K562 (cell line): ENCODE measurements around the gene RNF44. TPM values are rescaled to one million over a fixed set of nuclear protein-coding genes. Genes with fewer than 3 reads are reported as not detected.

ENCODE experiments used
- CSDE1 ChIP-seq, 2 experiments: fragments of 450-650 bp; IDR thresholded peaks; 2 replicates each; pipeline ENCODE4 v1.6.1; 2016; ENCODE audit warnings: mild to moderate bottlenecking in 1 of 2
- FOXA3 ChIP-seq, 2 experiments: fragments of 450-650 bp in 1 of 2; sonication (generic) in 1 of 2; formaldehyde crosslinking; IDR thresholded peaks in 1 of 2; conservative IDR thresholded peaks in 1 of 2; 2 replicates each; pipeline versions ENCODE4 v1.4.0 to v1.8.0; 2020 to 2022; ENCODE audit warnings: mild to moderate bottlenecking in 2 of 2, missing genetic modification reagents in 1 of 2
- FOXM1 ChIP-seq, 2 experiments: fragments of 450-650 bp in 1 of 2; sonication (generic) in 1 of 2; formaldehyde crosslinking in 1 of 2; IDR thresholded peaks; 2 replicates each; pipeline versions ENCODE4 v1.6.1 to v1.9.0; 2017 to 2022; ENCODE audit warnings: low read depth in 2 of 2, mild to moderate bottlenecking in 2 of 2, missing genetic modification reagents in 1 of 2, moderate library complexity in 1 of 2
- KDM1A ChIP-seq, 2 experiments: fragments of 450-650 bp; IDR thresholded peaks; 2 replicates each; pipeline ENCODE4 v1.6.1; 2016; ENCODE audit warnings: mild to moderate bottlenecking in 2 of 2
- MBD2 ChIP-seq: sonication (generic); IDR thresholded peaks from 2 replicates; pipeline ENCODE4 v1.6.1; 2016; ENCODE audit warnings: low read depth, borderline replicate concordance
- NFXL1 ChIP-seq: fragments of 450-650 bp; formaldehyde crosslinking; IDR thresholded peaks from 2 replicates; pipeline ENCODE4 v1.4.0; 2021; ENCODE audit warnings: mild to moderate bottlenecking
- PHB2 ChIP-seq: fragments of 450-650 bp; IDR thresholded peaks from 2 replicates; pipeline ENCODE4 v1.6.1; 2017; ENCODE audit warnings: low read depth
- PTBP1 ChIP-seq: fragments of 200-400 bp; formaldehyde crosslinking; IDR thresholded peaks from 2 replicates; pipeline ENCODE4 v1.6.1; 2017; ENCODE audit warnings: low read depth, low read length
- SIN3A ChIP-seq, 2 experiments: fragments of 150-350 bp in 1 of 2; IDR thresholded peaks; 2 replicates each; pipeline ENCODE4 v1.6.1; 2011 to 2016; ENCODE audit warnings: borderline replicate concordance in 2 of 2, low read depth in 2 of 2, low read length in 2 of 2, mild to moderate bottlenecking in 2 of 2, moderate library complexity in 2 of 2; ENCODE audit not compliant: control insufficient read depth in 1 of 2
- SREBF2 ChIP-seq: sonication (generic); formaldehyde crosslinking; IDR thresholded peaks from 2 replicates; pipeline ENCODE4 v1.4.0; 2020; ENCODE audit warnings: mild to moderate bottlenecking, missing genetic modification reagents
- SRSF3 ChIP-seq: fragments of 200-400 bp; formaldehyde crosslinking; IDR thresholded peaks from 2 replicates; pipeline ENCODE4 v1.6.1; 2016; ENCODE audit warnings: mild to moderate bottlenecking, low read length, moderate library complexity; ENCODE audit not compliant: insufficient read depth
- SRSF7 ChIP-seq: fragments of 200-400 bp; formaldehyde crosslinking; optimal IDR thresholded peaks from 2 replicates; pipeline ENCODE3; 2017; ENCODE audit warnings: mild to moderate bottlenecking, low read depth, low read length
- SUPT5H ChIP-seq: fragments of 450-650 bp; IDR thresholded peaks from 2 replicates; pipeline ENCODE4 v1.6.1; 2016
- ZBTB8A ChIP-seq: fragments of 450-650 bp; IDR thresholded peaks from 2 replicates; pipeline ENCODE4 v1.6.1; 2018; ENCODE audit warnings: mild to moderate bottlenecking, moderate library complexity; ENCODE audit not compliant: partially characterized antibody
- ZNF75A ChIP-seq: fragments of 450-650 bp; formaldehyde crosslinking; IDR thresholded peaks from 2 replicates; pipeline ENCODE4 v1.4.0; 2020; ENCODE audit warnings: mild to moderate bottlenecking
- polyA plus RNA-seq, 8 experiments: library from polyadenylated mRNA; depleted of rRNA in 4 of 8; stranded (reverse) in 5 of 8; unstranded in 3 of 8; fragments of >200 nt; fragmentation: Nextera tagmentation in 2 of 8; fragmentation: Illumina TruSeq in 1 of 8; extraction: Ambion mirVana in 2 of 8; extraction: Trizol in 1 of 8; gene quantifications; 2 replicates each; pipeline versions ENCODE4 v1.2.1 to v1.2.3, GENCODE V29; 2011 to 2014; ENCODE audit warnings: inconsistent platforms in 1 of 8, missing spikeins in 1 of 8
- total RNA-seq, 7 experiments: library from RNA; depleted of rRNA in 6 of 7; stranded (reverse); fragments of >200 nt in 6 of 7; fragmentation: Illumina TruSeq in 2 of 7; extraction: Trizol in 2 of 7; gene quantifications; 2 replicates each; pipeline versions ENCODE4 v1.2.1 to v1.2.3, GENCODE V29; 2011 to 2021; ENCODE audit warnings: low replicate concordance in 1 of 7
- TF ChIP-seq, protein P1 (sequence below): IDR thresholded peaks from 2 replicates; pipeline ENCODE4 v1.6.1; 2016; ENCODE audit warnings: missing genetic modification characterization, missing compliant biosample characterization
- TF ChIP-seq, protein P2 (sequence below), 2 experiments: IDR thresholded peaks in 1 of 2; conservative IDR thresholded peaks in 1 of 2; 2 replicates each; pipeline ENCODE4 v1.6.1; 2016; ENCODE audit warnings: low read depth in 2 of 2, mild to moderate bottlenecking in 1 of 2, missing compliant biosample characterization in 1 of 2, missing genetic modification characterization in 1 of 2, moderate library complexity in 1 of 2
- TF ChIP-seq, protein P3 (sequence below): fragments of 450-650 bp; formaldehyde crosslinking; IDR thresholded peaks from 2 replicates; pipeline ENCODE4 v1.4.0; 2020; ENCODE audit warnings: mild to moderate bottlenecking
- TF ChIP-seq, protein P4 (sequence below): fragments of 250-450 bp; sonication (Bioruptor Pico); IDR thresholded peaks from 2 replicates; pipeline ENCODE4 v1.4.0; 2020; ENCODE audit warnings: mild to moderate bottlenecking

The RNF44 gene
- total and polyA plus RNA-seq, 9 of the 15 experiments (the other 6 are each of a cell fraction or from before 2014, with no cell fraction given) = 1.6 to 82.6 (median 7.4) TPM

DNA sequence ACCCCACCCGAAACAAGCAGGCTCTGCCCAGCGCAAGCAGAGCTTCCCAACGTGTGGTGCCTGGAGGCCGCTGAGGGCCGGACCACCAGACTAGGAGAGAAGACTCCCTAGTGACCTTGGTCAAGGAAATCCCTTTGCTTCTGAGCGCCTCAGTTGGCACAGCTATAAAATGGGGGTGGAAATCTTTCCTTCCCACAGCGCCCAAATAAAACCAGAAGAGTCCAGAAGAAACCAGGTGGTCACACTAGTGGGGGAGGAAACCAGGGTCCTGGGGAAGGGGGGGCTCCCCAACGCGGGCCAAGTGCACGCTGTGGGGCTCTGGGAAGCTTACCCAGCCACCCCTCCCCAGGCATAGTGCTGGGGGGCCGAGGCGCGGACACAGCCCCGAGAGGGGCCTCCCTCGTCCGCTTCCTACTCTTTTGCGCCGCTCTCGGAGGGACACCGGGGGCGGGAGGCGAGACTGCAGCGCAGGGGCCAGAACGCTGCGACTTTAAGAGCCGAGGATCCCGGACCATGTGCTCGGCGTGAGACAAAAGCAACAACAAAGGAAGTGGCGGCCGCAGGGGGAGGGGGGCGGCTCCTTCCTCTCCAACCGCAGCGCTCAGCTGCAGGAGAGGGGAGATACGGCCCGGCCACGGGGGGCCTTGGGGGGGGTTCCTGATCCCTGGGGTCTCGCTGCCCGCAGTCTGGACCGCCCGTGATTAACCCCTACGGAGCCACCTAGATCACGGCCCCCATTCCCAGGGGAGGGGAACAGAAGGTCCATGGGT lies 885 bp downstream of the RNF44 start (continued):
- TF ChIP-seq FOXM1 (IDR thresholded peaks at IDR 0.05; ENCODE audit: low read depth) (no peak), FOXM1 (CRISPR knock-in tag; IDR thresholded peaks at IDR 0.05; ENCODE audit: low read depth) (no peak), MBD2 (no peak), ZNF75A (no peak), KDM1A (IDR thresholded peaks at IDR 0.05) (no peak), ZBTB8A (no peak), SREBF2 (CRISPR knock-in tag) (no peak), SRSF7 (no peak), SRSF3 (no peak), SIN3A (IDR thresholded peaks at IDR 0.05; ENCODE audit: borderline replicate concordance in 2 of 2, control insufficient read depth in 1 of 2, low read depth in 2 of 2, low read length in 2 of 2) (peak; percentile 73 to 80; a peak in 2 of 4 replicates), CSDE1 (IDR thresholded peaks at IDR 0.05) (no peak), PTBP1 (no peak), NFXL1 (no peak), PHB2 (no peak), SUPT5H (peak; percentile 36), FOXA3 (CRISPR knock-in tag; conservative IDR thresholded peaks at IDR 0.05 in 1 of 2, IDR thresholded peaks at IDR 0.05 in 1 of 2) (peak in 1 of 2 experiments; percentile 8; a peak in 1 of 4 replicates)
- TF ChIP-seq, protein P1, sequence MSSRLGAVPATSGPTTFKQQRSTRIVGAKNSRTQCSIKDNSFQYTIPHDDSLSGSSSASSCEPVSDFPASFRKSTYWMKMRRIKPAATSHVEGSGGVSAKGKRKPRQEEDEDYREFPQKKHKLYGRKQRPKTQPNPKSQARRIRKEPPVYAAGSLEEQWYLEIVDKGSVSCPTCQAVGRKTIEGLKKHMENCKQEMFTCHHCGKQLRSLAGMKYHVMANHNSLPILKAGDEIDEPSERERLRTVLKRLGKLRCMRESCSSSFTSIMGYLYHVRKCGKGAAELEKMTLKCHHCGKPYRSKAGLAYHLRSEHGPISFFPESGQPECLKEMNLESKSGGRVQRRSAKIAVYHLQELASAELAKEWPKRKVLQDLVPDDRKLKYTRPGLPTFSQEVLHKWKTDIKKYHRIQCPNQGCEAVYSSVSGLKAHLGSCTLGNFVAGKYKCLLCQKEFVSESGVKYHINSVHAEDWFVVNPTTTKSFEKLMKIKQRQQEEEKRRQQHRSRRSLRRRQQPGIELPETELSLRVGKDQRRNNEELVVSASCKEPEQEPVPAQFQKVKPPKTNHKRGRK (tag) = no peak
- TF ChIP-seq, protein P2, sequence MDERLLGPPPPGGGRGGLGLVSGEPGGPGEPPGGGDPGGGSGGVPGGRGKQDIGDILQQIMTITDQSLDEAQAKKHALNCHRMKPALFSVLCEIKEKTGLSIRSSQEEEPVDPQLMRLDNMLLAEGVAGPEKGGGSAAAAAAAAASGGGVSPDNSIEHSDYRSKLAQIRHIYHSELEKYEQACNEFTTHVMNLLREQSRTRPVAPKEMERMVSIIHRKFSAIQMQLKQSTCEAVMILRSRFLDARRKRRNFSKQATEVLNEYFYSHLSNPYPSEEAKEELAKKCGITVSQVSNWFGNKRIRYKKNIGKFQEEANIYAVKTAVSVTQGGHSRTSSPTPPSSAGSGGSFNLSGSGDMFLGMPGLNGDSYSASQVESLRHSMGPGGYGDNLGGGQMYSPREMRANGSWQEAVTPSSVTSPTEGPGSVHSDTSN (CRISPR knock-in tag; IDR thresholded peaks at IDR 0.05; ENCODE audit: low read depth) = no peak
- TF ChIP-seq, protein P2 (tag; conservative IDR thresholded peaks at IDR 0.05; ENCODE audit: low read depth) = no peak
- TF ChIP-seq, protein P3, sequence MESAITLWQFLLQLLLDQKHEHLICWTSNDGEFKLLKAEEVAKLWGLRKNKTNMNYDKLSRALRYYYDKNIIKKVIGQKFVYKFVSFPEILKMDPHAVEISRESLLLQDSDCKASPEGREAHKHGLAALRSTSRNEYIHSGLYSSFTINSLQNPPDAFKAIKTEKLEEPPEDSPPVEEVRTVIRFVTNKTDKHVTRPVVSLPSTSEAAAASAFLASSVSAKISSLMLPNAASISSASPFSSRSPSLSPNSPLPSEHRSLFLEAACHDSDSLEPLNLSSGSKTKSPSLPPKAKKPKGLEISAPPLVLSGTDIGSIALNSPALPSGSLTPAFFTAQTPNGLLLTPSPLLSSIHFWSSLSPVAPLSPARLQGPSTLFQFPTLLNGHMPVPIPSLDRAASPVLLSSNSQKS (CRISPR knock-in tag) = no peak
- TF ChIP-seq, protein P4, sequence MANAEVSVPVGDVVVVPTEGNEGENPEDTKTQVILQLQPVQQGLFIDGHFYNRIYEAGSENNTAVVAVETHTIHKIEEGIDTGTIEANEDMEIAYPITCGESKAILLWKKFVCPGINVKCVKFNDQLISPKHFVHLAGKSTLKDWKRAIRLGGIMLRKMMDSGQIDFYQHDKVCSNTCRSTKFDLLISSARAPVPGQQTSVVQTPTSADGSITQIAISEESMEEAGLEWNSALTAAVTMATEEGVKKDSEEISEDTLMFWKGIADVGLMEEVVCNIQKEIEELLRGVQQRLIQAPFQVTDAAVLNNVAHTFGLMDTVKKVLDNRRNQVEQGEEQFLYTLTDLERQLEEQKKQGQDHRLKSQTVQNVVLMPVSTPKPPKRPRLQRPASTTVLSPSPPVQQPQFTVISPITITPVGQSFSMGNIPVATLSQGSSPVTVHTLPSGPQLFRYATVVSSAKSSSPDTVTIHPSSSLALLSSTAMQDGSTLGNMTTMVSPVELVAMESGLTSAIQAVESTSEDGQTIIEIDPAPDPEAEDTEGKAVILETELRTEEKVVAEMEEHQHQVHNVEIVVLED (CRISPR knock-in tag) = no peak
